IMR-90 (cell line): Measurements from ENCODE around the gene MYO1H. TPM values are rescaled to one million over a fixed set of nuclear protein-coding genes. Genes with fewer than 3 reads are reported as not detected.
A peak's percentile ranks its signal among the peaks of the same experiment; 100 is the strongest.

Source experiments
- ATAC-seq: fragments of 200-7000 bp; cut with Tn5 transposase; 2 replicates; pipeline ENCODE4 v1.9.1; 2020; ENCODE audit warnings: low read depth, mild to moderate bottlenecking, moderate library complexity
- BruUV-seq: library from RNA; stranded (reverse); fragments of 400-500 nt; replicated peaks from 2 replicates; lab custom pipeline; 2021; lab: Mats Ljungman, UMichigan
- CTCF ChIA-PET: fragments of 300-600 bp; formaldehyde crosslinking; extraction: SDS; loops from one replicate; lab custom pipeline; 2021; ENCODE audit warnings: antibody characterized with exemption; lab: Yijun Ruan, JAX
- POLR2A ChIA-PET: fragments of 300-600 bp; sonication (Branson Sonifier 250); formaldehyde crosslinking; loops from one replicate; lab custom pipeline; 2022; ENCODE audit warnings: antibody characterized with exemption; ENCODE audit not compliant: unreplicated experiment; lab: Charles Lee
- DNase-seq: peaks from one replicate; pipeline ENCODE4 v3.0.0; 2013
- H2AFZ ChIP-seq: replicated peaks from 2 replicates; pipeline ENCODE3; 2013; ENCODE audit warnings: low read length, mild to moderate bottlenecking; ENCODE audit not compliant: poor library complexity
- H2AK5ac ChIP-seq: 2 replicates; pipeline ENCODE4 v1.6.1; 2013; ENCODE audit warnings: low read depth, low read length, inconsistent platforms
- H2AK9ac ChIP-seq: replicated peaks from 2 replicates; pipeline ENCODE3; 2013; ENCODE audit warnings: mild to moderate bottlenecking, low read depth, low read length, moderate library complexity; ENCODE audit not compliant: poor library complexity
- H2BK120ac ChIP-seq: 2 replicates; pipeline ENCODE4 v1.6.1; 2013; ENCODE audit warnings: low read depth, low read length, inconsistent platforms
- H2BK15ac ChIP-seq: 3 replicates; pipeline ENCODE4 v1.6.1; 2013; ENCODE audit warnings: low read depth, low read length, inconsistent platforms
- H2BK20ac ChIP-seq: 2 replicates; pipeline ENCODE4 v1.6.1; 2013; ENCODE audit warnings: low read depth, mild to moderate bottlenecking, inconsistent platforms, low read length, moderate library complexity
- H2BK5ac ChIP-seq: 2 replicates; pipeline ENCODE4 v1.6.1; 2013; ENCODE audit warnings: mild to moderate bottlenecking, low read depth, low read length, inconsistent platforms; ENCODE audit not compliant: poor library complexity, severe bottlenecking
- H3K14ac ChIP-seq: replicated peaks from 2 replicates; pipeline ENCODE4 v1.6.1; 2013; ENCODE audit warnings: low read depth, low read length, inconsistent platforms
- H3K18ac ChIP-seq: 2 replicates; pipeline ENCODE4 v1.6.1; 2013; ENCODE audit warnings: low read depth, low read length, control low read depth
- H3K23ac ChIP-seq: 2 replicates; pipeline ENCODE4 v1.6.1; 2013; ENCODE audit warnings: low read depth, low read length, inconsistent platforms
- H3K27ac ChIP-seq: 2 replicates; pipeline ENCODE4 v1.5.1; 2013; ENCODE audit warnings: mild to moderate bottlenecking, control low read depth, low read length; ENCODE audit not compliant: insufficient read depth
- H3K27me3 ChIP-seq: 2 replicates; pipeline ENCODE4 v1.6.1; 2013; ENCODE audit warnings: low read length; ENCODE audit not compliant: control insufficient read depth, insufficient read depth
- H3K36me3 ChIP-seq: 2 replicates; pipeline ENCODE4 v1.6.1; 2013; ENCODE audit warnings: low read length, mixed read lengths; ENCODE audit not compliant: control insufficient read depth, insufficient read depth
- H3K4ac ChIP-seq: 2 replicates; pipeline ENCODE4 v1.6.1; 2013; ENCODE audit warnings: low read depth, low read length, inconsistent platforms
- H3K4me1 ChIP-seq: 2 replicates; pipeline ENCODE4 v1.6.1; 2013; ENCODE audit warnings: low read length, mixed read lengths; ENCODE audit not compliant: control insufficient read depth, insufficient read depth
- H3K4me2 ChIP-seq: 2 replicates; pipeline ENCODE4 v1.6.1; 2013; ENCODE audit warnings: low read depth, mild to moderate bottlenecking, control low read depth, low read length, moderate library complexity
- H3K4me3 ChIP-seq: 2 replicates; pipeline ENCODE4 v1.5.1; 2013; ENCODE audit warnings: low read depth, mild to moderate bottlenecking, control low read depth, low read length, moderate library complexity; ENCODE audit not compliant: insufficient read depth
- H3K56ac ChIP-seq: 2 replicates; pipeline ENCODE4 v1.6.1; 2013; ENCODE audit warnings: low read length, inconsistent platforms; ENCODE audit not compliant: insufficient read depth; ENCODE audit errors: extremely low read depth
- H3K79me1 ChIP-seq, 2 experiments: 2 replicates each; pipeline ENCODE4 v1.6.1; 2013; ENCODE audit warnings: low read length in 2 of 2, inconsistent platforms in 1 of 2, low read depth in 1 of 2
- H3K9ac ChIP-seq: 2 replicates; pipeline ENCODE4 v1.6.1; 2013; ENCODE audit warnings: low read depth, low read length, control low read depth
- H3K9me1 ChIP-seq: 2 replicates; pipeline ENCODE4 v1.6.1; 2013; ENCODE audit warnings: low read length, inconsistent platforms; ENCODE audit not compliant: insufficient read depth
- H3K9me3 ChIP-seq: 2 replicates; pipeline ENCODE4 v1.6.1; 2013; ENCODE audit warnings: low read length; ENCODE audit not compliant: control insufficient read depth, insufficient read depth
- H4K20me1 ChIP-seq: 2 replicates; pipeline ENCODE4 v1.6.1; 2013; ENCODE audit warnings: low read length, inconsistent platforms; ENCODE audit not compliant: insufficient read depth
- H4K5ac ChIP-seq: 2 replicates; pipeline ENCODE4 v1.6.1; 2013; ENCODE audit warnings: mild to moderate bottlenecking, low read depth, low read length, control low read depth
- H4K8ac ChIP-seq, 2 experiments: 2 replicates each; pipeline ENCODE4 v1.6.1; 2013; ENCODE audit warnings: low read depth in 2 of 2, low read length in 2 of 2, control low read depth in 1 of 2, inconsistent platforms in 1 of 2
- H4K91ac ChIP-seq: 2 replicates; pipeline ENCODE4 v1.6.1; 2013; ENCODE audit warnings: low read depth, low read length, inconsistent platforms; ENCODE audit not compliant: insufficient read depth
- CTCF ChIP-seq: conservative IDR thresholded peaks from 2 replicates; pipeline ENCODE4 v1.5.1; 2012; ENCODE audit warnings: mild to moderate bottlenecking, low read depth, low read length, improper control_type of control experiment
- RAD21 ChIP-seq: IDR thresholded peaks from 2 replicates; pipeline ENCODE4 v1.6.1; 2012; ENCODE audit warnings: low read length, improper control_type of control experiment
- RFX5 ChIP-seq: IDR thresholded peaks from 2 replicates; pipeline ENCODE4 v1.8.0; 2012; ENCODE audit warnings: low read depth, mild to moderate bottlenecking, low read length, moderate library complexity
- WGBS, 2 experiments: methylation state at CpG; one replicate each; pipeline versions ENCODE4 v1.1.5 to v1.1.7; 2013; ENCODE audit warnings: missing lambda C conversion rate in 2 of 2; ENCODE audit not compliant: insufficient read length in 1 of 2; ENCODE audit errors: extremely low coverage in 2 of 2; 5-methylcytosine and 5-hydroxymethylcytosine counted together
- dilution Hi-C: fragments of 300-500 bp; cut with HindIII; formaldehyde crosslinking; loops from one replicate; pipeline ENCODE4 v1.14.3; 2018; ENCODE audit warnings: low sequenced_read_pairs; ENCODE audit not compliant: unreplicated experiment
- in situ Hi-C: fragments of 300-500 bp; cut with MboI; formaldehyde crosslinking; loops from 3 replicates; pipeline ENCODE4 v1.14.3; 2019; ENCODE audit warnings: low sequenced_read_pairs, inconsistent platforms, mixed read lengths
- intact Hi-C: fragments of 100-400 bp; cut with micrococcal nuclease; formaldehyde crosslinking; loops from 2 replicates; pipeline ENCODE4 v1.10.0; 2022
- polyA plus RNA-seq, 3 experiments: library from polyadenylated mRNA; depleted of rRNA; stranded (reverse); fragments of >200 nt; gene quantifications; 2 replicates each; pipeline ENCODE4 v1.2.3, GENCODE V29; 2012; ENCODE audit warnings: low replicate concordance in 1 of 3
- total RNA-seq: library from RNA; depleted of rRNA; stranded (reverse); fragments of >200 nt; gene quantifications from 2 replicates; pipeline ENCODE4 v1.2.3, GENCODE V29; 2012

The MYO1H gene
- total and polyA plus RNA-seq, 2 of the 4 experiments (the other 2 are of a cell fraction) = not detected

- TF ChIP-seq CTCF = no peak
- TF ChIP-seq RAD21 = no peak
These were observed at the start of gene MYO1H (continued) for GRCh38 chr12:109347589-109347988.

GRCh38 chr12:109299849-109300248 is 47.9 kb upstream of the MYO1H start:
- Histone ChIP-seq H2BK20ac (no peak overlapping the region), H3K23ac (no peak overlapping the region), H3K18ac (no peak overlapping the region), H3K36me3 (no peaks in the 10 kb centered on the region), H4K91ac (no peak overlapping the region), H3K4me1 (no peaks in the 10 kb centered on the region), H2AK9ac (no peak overlapping the region), H2AK5ac (no peak overlapping the region), H3K79me1 (no peaks in the 10 kb centered on the region), H3K9ac (no peak overlapping the region), H2AFZ (peak overlapping the region; percentile 8), H2BK15ac (no peak overlapping the region), H3K14ac (no peak overlapping the region), H3K27me3 (peaks cover 16% of the 10 kb centered on the region), H2BK5ac (no peak overlapping the region), H3K4ac (no peak overlapping the region), H3K9me3 (no peaks in the 10 kb centered on the region), H3K9me1 (no peaks in the 10 kb centered on the region), H4K20me1 (no peaks in the 10 kb centered on the region), H3K56ac (no peak overlapping the region), H3K27ac (no peak overlapping the region), H4K8ac (no peak overlapping the region), H2BK120ac (no peak overlapping the region), H3K4me2 (no peak overlapping the region), H3K4me3 (no peak overlapping the region), H4K5ac (no peak overlapping the region)
- in situ Hi-C loops = no loop called here
- TF ChIP-seq RFX5 = no peak
- no TSS peak for BruUV-seq
- ChIA-PET POLR2A (no interaction called here), CTCF (no interaction called here)
- no peak for ATAC-seq
- intact Hi-C loops = no loop called here
- DNase-seq = no peak
- no CpG with 5 or more reads among the region's 7 CpGs for WGBS, 2 experiments
- dilution Hi-C loops = no loop called here
